ENCODE data around the gene PABPN1L.
"Not testable (repeated sequence)": the region's sequence is repeated elsewhere in the genome, so short reads cannot be mapped to it uniquely, and the experiment has no call there.

Gene PABPN1L

DNA sequence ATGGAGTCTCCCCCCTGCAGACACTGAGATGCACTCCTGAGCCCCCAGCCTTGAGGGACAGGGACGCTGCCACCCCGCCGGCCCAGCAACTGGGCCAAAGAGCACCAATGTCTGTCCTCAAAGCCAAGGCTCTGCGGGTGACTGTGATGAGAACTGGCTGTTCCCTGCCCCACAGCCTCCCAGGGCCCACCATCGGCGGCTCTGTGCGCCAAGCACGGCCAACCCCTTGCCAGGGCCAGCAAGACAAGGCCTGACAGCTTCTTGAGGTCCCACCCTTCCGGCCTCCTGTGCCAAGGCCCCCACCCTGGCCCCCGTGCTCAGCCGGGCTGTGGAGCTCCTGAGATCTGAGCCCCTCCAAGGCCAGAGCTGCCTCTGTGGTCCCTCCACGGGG lies 34.2 kb upstream of the PABPN1L start:
- no peak for DNase-seq (ENCODE audit: low spot score)

DNA sequence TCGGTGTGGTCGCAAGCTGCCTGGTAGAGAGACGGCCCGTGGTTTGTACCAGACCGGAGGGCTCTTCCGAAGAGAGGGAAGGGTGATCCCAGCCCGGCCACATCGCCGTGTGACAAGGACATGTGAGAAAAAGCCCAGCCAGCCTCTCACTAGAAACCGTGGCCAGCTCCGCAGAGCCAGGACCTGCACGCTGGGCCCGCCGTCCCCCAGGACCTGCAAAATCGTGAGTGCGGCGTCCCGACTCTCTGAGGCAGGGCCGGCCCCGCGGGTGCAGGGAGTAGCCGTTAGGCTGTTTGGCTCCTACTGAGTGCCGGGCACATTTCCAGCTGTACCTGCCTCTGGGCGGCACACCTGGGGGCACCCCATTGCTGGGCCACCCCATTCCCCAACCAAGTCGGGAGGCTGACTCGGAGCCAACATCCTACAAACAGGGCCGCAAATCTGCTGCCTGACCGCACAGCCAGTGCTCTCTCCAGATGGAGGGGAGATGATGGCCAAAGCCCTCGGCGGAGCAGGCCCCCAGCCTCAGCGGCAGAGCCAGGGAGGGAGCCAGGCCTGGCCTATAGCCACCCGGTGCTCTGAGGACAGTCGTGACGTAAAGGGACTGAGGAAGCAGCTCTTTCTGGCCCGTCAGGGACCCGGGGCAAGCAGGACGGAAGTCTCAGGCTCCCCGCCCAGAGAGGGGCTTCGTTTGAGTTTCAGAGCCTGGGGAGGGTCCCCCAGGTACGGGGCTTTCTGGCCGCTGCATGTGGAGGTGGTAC lies 33.6 kb upstream of the PABPN1L start:
- no peak for DNase-seq (ENCODE audit: low spot score)

DNA sequence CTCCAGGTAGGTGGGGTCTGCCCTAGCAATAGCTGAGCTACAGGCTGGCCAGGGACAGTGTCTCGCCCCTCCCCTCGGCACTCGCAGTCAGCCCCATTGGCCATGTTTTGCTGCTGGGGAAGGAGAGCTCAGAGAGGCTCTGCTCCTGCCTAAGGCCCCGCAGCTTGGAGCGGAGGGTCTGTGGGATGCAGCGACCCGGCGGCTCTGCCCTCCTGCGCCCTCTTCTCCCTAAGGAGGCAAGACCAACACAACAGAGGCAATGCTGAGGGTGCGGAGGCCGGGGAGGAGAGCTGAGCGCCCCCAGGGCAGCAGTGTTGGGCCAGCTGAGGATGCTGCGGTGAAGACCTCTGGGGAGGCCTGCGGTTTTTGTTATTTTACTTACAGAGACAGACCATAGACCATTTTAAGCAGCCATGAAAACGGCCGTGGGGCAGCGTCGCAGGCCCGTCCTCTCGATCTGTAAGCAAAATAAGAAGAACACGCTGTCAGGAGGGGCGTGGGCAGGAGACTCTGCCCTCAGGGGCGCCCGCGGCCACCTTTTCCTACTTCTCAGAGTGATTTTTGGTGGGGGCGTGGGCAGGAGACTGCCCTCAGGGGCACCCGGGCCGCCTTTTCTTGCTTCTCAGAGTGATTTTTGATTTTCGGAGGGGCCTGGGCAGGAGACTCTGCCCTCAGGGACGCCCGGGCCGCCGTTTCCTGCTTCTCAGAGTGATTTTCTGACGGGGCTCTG lies 31.4 kb upstream of the PABPN1L start:
- no peak for DNase-seq (ENCODE audit: low spot score)

GRCh38 chr16:88896238-88897070 lies 30.0 kb upstream of the PABPN1L start:
- no peak for DNase-seq (ENCODE audit: low spot score)

DNA sequence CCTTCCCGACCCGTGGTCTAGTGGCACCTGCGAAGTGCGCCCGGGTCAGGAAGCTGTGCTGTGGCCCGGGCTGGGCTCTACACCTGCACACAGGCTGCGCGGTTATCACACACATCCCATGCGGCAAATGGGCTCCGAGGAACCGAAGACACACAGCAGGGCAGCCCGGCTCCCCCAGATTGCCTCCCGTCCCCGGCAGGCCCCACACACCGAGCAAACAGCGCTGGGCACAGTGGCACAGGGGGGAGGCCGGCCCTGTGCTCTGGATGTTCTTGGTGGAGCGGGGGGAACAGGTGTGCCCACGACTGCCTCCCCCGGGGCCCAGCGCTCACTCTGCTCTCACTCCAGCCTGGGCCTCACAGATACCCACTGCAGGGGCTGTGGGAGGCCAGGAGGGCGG lies 28.9 kb upstream of the PABPN1L start:
- DNase-seq (ENCODE audit: low spot score), result no peak

GRCh38 chr16:88894681-88895300 lies 28.3 kb upstream of the PABPN1L start:
- no peak for DNase-seq (ENCODE audit: low spot score)

DNA sequence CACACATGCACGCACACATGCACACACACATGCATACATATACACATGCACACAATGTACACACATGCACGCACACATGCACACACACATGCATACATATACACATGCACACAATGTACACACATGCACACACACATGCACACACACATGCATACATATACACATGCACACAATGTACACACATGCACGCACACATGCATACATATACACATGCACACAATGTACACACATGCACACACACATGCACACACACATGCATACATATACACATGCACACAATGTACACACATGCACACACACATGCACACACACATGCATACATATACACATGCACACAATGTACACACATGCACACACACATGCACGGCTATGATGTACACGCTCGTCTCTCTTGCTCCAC lies 27.8 kb upstream of the PABPN1L start:
- DNase-seq (ENCODE audit: low spot score), result not testable (repeated sequence)

GRCh38 chr16:88893127-88893968 lies 26.9 kb upstream of the PABPN1L start:
- DNase-seq (ENCODE audit: low spot score), result no peak

- DNase-seq (ENCODE audit: low spot score), result no peak
Measured at GRCh38 chr16:88892065-88892464, 25.6 kb upstream of the PABPN1L start.

GRCh38 chr16:88891083-88891482 lies 24.6 kb upstream of the PABPN1L start:
- DNase-seq (ENCODE audit: low spot score), result no peak

DNA sequence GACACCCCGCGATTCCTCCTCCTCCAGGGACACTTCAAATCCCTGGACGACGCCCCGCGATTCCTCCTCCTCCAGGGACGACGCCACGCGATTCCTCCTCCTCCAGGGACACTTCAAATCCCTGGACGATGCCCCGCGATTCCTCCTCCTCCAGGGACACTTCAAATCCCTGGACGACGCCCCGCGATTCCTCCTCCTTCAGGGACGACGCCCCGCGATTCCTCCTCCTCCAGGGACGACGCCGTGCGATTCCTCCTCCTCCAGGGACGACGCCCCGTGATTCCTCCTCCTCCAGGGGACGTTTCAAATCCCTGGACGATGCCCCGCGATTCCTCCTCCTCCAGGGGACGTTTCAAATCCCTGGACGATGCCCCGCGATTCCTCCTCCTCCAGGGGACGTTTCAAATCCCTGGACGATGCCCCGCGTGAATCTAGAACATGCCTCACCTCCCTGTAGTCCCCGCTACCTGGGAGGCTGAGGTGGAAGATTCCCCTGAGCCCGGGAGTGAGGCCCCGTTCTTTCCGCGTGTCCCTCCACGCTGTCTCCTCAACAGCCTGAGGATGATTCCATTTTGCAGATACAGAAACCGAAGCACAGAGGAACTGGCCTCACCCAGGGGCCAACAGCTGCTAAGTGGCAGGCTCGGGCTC lies 23.4 kb upstream of the PABPN1L start:
- not testable (repeated sequence) for DNase-seq (ENCODE audit: low spot score)

DNA sequence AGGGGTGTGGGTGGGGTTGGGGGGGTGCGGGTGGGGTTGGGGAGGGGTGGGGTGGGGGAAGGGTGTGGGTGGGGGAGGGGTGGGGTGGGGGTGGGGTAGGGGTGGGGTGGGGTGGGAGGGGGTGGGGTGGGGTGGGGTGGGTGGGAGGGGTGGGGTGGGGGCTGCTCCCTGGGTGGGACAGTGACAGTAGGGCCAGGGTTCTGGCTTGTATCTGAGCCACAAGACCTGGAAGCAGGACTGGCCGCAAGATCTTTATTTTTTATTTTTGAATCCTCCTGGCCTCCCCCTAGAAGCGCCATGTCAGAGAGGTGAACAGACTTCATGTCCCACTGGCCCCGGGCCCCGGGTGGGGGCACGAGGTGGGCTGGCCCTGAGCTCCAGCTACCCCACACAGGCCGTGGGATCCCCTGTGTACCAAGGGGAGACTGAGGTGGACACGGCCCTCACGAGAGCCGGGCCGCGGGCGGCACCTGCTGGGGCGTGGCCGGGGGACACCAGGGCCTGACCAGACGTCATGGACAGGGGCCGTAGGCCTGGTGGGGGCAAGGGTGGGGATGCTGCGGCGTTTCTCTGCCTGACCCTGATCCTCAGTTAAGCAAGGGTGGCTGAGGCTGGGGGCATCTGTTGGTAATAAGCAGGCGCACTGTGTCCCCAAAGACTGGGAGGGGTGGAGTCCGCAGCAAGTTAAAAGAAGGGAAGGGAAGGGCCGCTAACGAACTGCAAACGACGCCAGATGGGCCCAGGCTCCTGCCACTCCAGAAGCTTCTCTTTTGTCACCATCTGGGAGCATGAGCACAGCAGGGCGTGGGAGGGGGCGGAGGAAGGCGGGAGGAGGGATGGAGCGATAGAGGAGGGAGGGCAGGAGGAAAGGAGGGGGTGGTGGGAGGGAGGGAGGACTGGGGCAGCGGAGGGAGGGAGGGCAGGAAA lies 22.3 kb upstream of the PABPN1L start:
- no peak for DNase-seq (ENCODE audit: low spot score)

DNA sequence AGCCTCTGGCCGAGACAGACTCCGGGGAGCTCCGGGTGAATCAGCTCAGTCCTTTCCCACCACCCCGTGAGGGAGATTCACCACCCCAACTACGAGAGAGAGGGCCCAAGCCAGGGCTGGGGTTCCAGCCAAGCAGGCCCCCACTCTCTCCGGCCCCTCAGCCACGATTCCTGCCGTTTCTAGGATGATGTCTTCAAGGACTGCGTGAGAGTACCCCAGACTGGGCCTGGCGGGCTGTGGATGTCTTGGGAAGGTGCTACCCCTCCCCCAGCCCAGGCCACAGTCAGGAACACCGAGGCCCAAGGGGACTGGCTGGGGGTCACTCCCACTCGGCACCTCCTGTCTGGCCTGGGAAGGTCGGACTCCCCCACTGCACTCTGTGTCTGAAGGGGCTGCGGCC lies 21.6 kb upstream of the PABPN1L start:
- DNase-seq (ENCODE audit: low spot score), result no peak

- peak; percentile 50 for DNase-seq (ENCODE audit: low spot score)
Measured at GRCh38 chr16:88886845-88887521, 20.5 kb upstream of the PABPN1L start.

DNA sequence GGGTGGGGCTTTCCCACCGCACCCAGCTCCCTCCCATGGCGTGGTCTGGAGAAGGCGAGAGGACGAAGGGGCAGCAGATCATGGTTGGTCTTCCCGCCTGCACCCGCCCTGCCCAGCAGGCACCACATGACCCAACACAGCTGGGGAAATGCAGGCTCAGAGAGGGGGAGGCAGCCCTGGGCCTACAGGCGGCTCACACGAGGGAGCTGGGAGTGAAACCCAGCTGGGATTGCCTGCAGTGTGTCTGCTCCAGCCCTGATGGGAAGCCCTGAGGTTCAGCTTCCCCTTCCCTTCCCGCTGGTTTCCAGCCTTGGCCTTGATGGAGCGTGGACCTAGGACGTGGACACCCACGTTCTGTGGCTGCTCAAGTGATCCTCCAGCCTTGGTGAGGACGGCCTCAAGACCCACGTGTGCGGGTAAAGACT lies 20.0 kb upstream of the PABPN1L start:
- no peak for DNase-seq (ENCODE audit: low spot score)

- DNase-seq (ENCODE audit: low spot score), result no peak
Measured at GRCh38 chr16:88885693-88886280, 19.3 kb upstream of the PABPN1L start.

- DNase-seq (ENCODE audit: low spot score), result no peak
Measured at GRCh38 chr16:88884569-88885271, 18.3 kb upstream of the PABPN1L start.

DNA sequence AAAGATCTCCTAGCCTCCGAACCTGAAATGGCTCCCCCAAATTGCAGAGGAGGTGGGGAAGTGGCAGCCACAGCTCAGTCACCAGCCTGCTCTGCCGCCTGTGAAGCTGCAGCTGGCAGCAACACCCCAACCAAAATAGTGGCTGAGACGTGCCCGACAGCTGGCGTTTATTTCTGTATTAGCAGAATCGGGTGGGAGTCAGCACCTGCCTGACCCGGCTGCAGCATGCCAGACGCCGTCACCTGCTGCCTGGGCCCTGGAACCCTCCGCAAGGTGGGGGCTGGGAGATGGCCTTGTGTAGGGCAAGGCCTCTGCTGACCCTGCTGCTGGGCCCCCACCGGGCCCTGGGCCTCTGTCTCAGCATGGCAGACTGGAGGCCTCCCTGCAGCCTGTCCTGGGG lies 17.5 kb upstream of the PABPN1L start:
- no peak for DNase-seq (ENCODE audit: low spot score)
